H9 (cell line): Measurements from ENCODE around the gene SCAF4. TPM values are rescaled to one million over a fixed set of nuclear protein-coding genes. Genes with fewer than 3 reads are reported as not detected.

Source experiments
- DNase-seq: peaks from one replicate; pipeline ENCODE4 v3.0.0-alpha.2; 2017
- H2AFZ ChIP-seq: one replicate; pipeline ENCODE4 v1.6.1; 2013; ENCODE audit warnings: mild to moderate bottlenecking, low read length, control low read depth, moderate library complexity
- H2AK5ac ChIP-seq: 2 replicates; pipeline ENCODE4 v1.6.1; 2013; ENCODE audit warnings: low read length, control low read depth, mixed read lengths; ENCODE audit not compliant: insufficient read length
- H2BK120ac ChIP-seq: one replicate; pipeline ENCODE4 v1.6.1; 2013; ENCODE audit warnings: low read depth, mild to moderate bottlenecking, low read length, control low read depth, inconsistent platforms; ENCODE audit not compliant: poor library complexity, severe bottlenecking
- H2BK12ac ChIP-seq: 2 replicates; pipeline ENCODE4 v1.6.1; 2013; ENCODE audit warnings: low read length, control low read depth, mixed read lengths, low read depth; ENCODE audit not compliant: insufficient read length
- H2BK15ac ChIP-seq: 2 replicates; pipeline ENCODE4 v1.6.1; 2013; ENCODE audit warnings: low read depth, low read length, control low read depth
- H2BK20ac ChIP-seq: one replicate; pipeline ENCODE4 v1.6.1; 2013; ENCODE audit warnings: low read depth, mild to moderate bottlenecking, low read length, control low read depth, inconsistent platforms; ENCODE audit not compliant: poor library complexity, severe bottlenecking
- H2BK5ac ChIP-seq: 2 replicates; pipeline ENCODE4 v1.6.1; 2013; ENCODE audit warnings: low read length, control low read depth, mixed read lengths; ENCODE audit not compliant: insufficient read length
- H3K14ac ChIP-seq: 2 replicates; pipeline ENCODE4 v1.6.1; 2013; ENCODE audit warnings: low read length, control low read depth; ENCODE audit not compliant: insufficient read depth
- H3K18ac ChIP-seq: 2 replicates; pipeline ENCODE4 v1.6.1; 2013; ENCODE audit warnings: low read depth, mild to moderate bottlenecking, mixed read lengths, low read length, control low read depth; ENCODE audit not compliant: insufficient read length
- H3K23ac ChIP-seq: 2 replicates; pipeline ENCODE4 v1.6.1; 2013; ENCODE audit warnings: low read length, control low read depth, mixed read lengths, low read depth; ENCODE audit not compliant: insufficient read length
- H3K23me2 ChIP-seq: 2 replicates; pipeline ENCODE4 v1.6.1; 2013; ENCODE audit warnings: low read depth, mild to moderate bottlenecking, mixed read lengths, low read length, control low read depth; ENCODE audit not compliant: insufficient read length, poor library complexity, severe bottlenecking
- H3K27ac ChIP-seq: 2 replicates; pipeline ENCODE4 v1.5.1; 2013; ENCODE audit warnings: low read length, control low read depth, mixed read lengths, low read depth; ENCODE audit not compliant: insufficient read length
- H3K27me3 ChIP-seq: 2 replicates; pipeline ENCODE4 v1.6.1; 2013; ENCODE audit warnings: low read length, control low read depth, inconsistent platforms; ENCODE audit not compliant: insufficient read depth
- H3K4ac ChIP-seq: 2 replicates; pipeline ENCODE4 v1.6.1; 2013; ENCODE audit warnings: low read depth, mild to moderate bottlenecking, control low read depth, inconsistent platforms, low read length, moderate library complexity
- H3K4me1 ChIP-seq: 2 replicates; pipeline ENCODE4 v1.6.1; 2013; ENCODE audit warnings: low read length, control low read depth, inconsistent platforms; ENCODE audit not compliant: insufficient read depth
- H3K4me2 ChIP-seq: 2 replicates; pipeline ENCODE4 v1.6.1; 2013; ENCODE audit warnings: low read length, control low read depth, mixed read lengths; ENCODE audit not compliant: insufficient read length, insufficient read depth
- H3K56ac ChIP-seq: 2 replicates; pipeline ENCODE4 v1.6.1; 2013; ENCODE audit warnings: low read depth, mild to moderate bottlenecking, mixed read lengths, low read length, control low read depth; ENCODE audit not compliant: insufficient read length
- H3K79me1 ChIP-seq: 2 replicates; pipeline ENCODE4 v1.6.1; 2013; ENCODE audit warnings: low read depth, mild to moderate bottlenecking, moderate library complexity, low read length, control low read depth, inconsistent platforms; ENCODE audit not compliant: insufficient read depth, poor library complexity, severe bottlenecking
- H3K79me2 ChIP-seq: 2 replicates; pipeline ENCODE4 v1.6.1; 2013; ENCODE audit warnings: low read length, control low read depth, inconsistent platforms; ENCODE audit not compliant: insufficient read depth
- H3K9ac ChIP-seq: 2 replicates; pipeline ENCODE4 v1.6.1; 2013; ENCODE audit warnings: low read length, control low read depth, mixed read lengths; ENCODE audit not compliant: insufficient read length; ENCODE audit errors: extremely low read depth
- H3K9me3 ChIP-seq: one replicate; pipeline ENCODE4 v1.6.1; 2013; ENCODE audit warnings: low read depth, low read length, inconsistent platforms; ENCODE audit not compliant: control insufficient read depth
- H3T11ph ChIP-seq: one replicate; pipeline ENCODE4 v1.6.1; 2013; ENCODE audit warnings: mild to moderate bottlenecking, low read length, control low read depth, inconsistent platforms
- H4K20me1 ChIP-seq: one replicate; pipeline ENCODE4 v1.6.1; 2013; ENCODE audit not compliant: control insufficient read depth, insufficient read length, insufficient read depth
- H4K5ac ChIP-seq: 2 replicates; pipeline ENCODE4 v1.6.1; 2013; ENCODE audit warnings: low read depth, mild to moderate bottlenecking, mixed read lengths, low read length, control low read depth; ENCODE audit not compliant: insufficient read length
- H4K8ac ChIP-seq: replicated peaks from 2 replicates; pipeline ENCODE4 v1.6.1; 2013; ENCODE audit warnings: low read length, control low read depth, mixed read lengths, low read depth; ENCODE audit not compliant: insufficient read length
- H4K91ac ChIP-seq: 2 replicates; pipeline ENCODE4 v1.6.1; 2013; ENCODE audit warnings: low read depth, mild to moderate bottlenecking, moderate library complexity, mixed read lengths, low read length, control low read depth; ENCODE audit not compliant: insufficient read length
- H3K27ac Mint-ChIP-seq, 3 experiments: 2 replicates in 2 of 3; 3 replicates in 1 of 3; pipeline ENCODE4 v1.8.0; 2020 to 2021; ENCODE audit warnings: mixed read lengths in 3 of 3, mild to moderate bottlenecking in 1 of 3, moderate library complexity in 1 of 3
- H3K27me3 Mint-ChIP-seq: 2 replicates; pipeline ENCODE4 v1.8.0; 2021; ENCODE audit warnings: low read depth, mild to moderate bottlenecking, moderate library complexity, mixed read lengths
- H3K36me3 Mint-ChIP-seq, 3 experiments: 2 replicates in 2 of 3; 3 replicates in 1 of 3; pipeline ENCODE4 v1.8.0; 2020 to 2021; ENCODE audit warnings: low read depth in 3 of 3, mixed read lengths in 3 of 3; ENCODE audit not compliant: insufficient read depth in 1 of 3
- H3K4me1 Mint-ChIP-seq, 2 experiments: 2 replicates each; pipeline ENCODE4 v1.8.0; 2020; ENCODE audit warnings: mixed read lengths in 2 of 2
- H3K4me3 Mint-ChIP-seq, 2 experiments: 2 replicates in 1 of 2; 3 replicates in 1 of 2; pipeline ENCODE4 v1.8.0; 2020 to 2021; ENCODE audit warnings: mild to moderate bottlenecking in 2 of 2, mixed read lengths in 2 of 2, moderate library complexity in 1 of 2
- H3K9me3 Mint-ChIP-seq, 2 experiments: 2 replicates in 1 of 2; 3 replicates in 1 of 2; pipeline ENCODE4 v1.8.0; 2020; ENCODE audit warnings: mild to moderate bottlenecking in 2 of 2, mixed read lengths in 2 of 2, moderate library complexity in 1 of 2
- WGBS: extraction: QIAGEN DNeasy Blood & Tissue Kit; methylation state at CpG from one replicate; pipeline ENCODE4 v1.1.7; 2013; ENCODE audit warnings: missing lambda C conversion rate, low lambda C conversion rate, mixed read lengths; ENCODE audit not compliant: insufficient read length; ENCODE audit errors: extremely low coverage; 5-methylcytosine and 5-hydroxymethylcytosine counted together
- total RNA-seq: library from RNA; stranded (reverse); gene quantifications from 2 replicates; pipeline ENCODE4 v1.2.1, GENCODE V29; 2021
- TF ChIP-seq, protein P1 (sequence below): fragments of 200-600 bp; sonication (generic); conservative IDR thresholded peaks from 3 replicates; pipeline ENCODE4 v1.8.0; 2021; ENCODE audit warnings: antibody characterized with exemption, mild to moderate bottlenecking

The SCAF4 gene
- total RNA-seq, 1 experiment from 2014 or later: 76.8 TPM

DNA sequence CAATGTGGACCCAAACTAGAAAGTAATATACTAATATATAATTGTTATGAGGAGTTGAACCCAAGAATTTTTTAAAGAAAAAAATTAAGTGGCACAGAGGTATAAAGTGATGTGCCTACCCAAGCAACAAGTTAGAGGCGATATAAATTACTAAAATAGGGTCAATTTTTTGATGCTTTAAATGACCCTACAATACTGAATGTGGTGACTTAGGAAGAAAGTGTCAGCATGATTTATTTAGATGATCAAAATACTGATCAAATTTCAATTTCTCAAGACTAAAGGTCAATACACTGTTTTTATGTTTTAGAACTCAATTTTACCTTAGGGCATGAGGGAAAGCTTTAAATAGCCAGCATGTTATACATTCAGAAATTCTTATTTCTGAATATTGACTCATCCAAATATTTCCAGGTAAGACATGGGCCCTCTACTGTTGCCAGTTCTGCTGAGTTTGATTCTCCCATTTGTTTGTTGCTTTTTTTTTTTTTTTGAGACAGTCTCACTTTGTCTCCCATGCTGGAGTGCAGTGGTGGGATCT is 20.1 kb downstream of the SCAF4 start:
- Mint-ChIP-seq H3K4me3 (no peak overlapping the region), H3K36me3 (no peaks in the 10 kb centered on the region), H3K27ac (peak overlapping the region in 1 of 3 experiments; percentile 23; a peak in 1 of 7 replicates), H3K4me1 (peaks cover 74 to 79% of the 10 kb centered on the region in 2 experiments), H3K27me3 (no peaks in the 10 kb centered on the region; the same call in 1 of the 2 replicates), H3K9me3 (no peaks in the 10 kb centered on the region; a peak in 1 of 5 replicates)
- Histone ChIP-seq H3K79me2 (peaks cover 47% of the 10 kb centered on the region; the same call in 1 of the 2 replicates), H4K8ac (no peak overlapping the region), H3K4ac (no peak overlapping the region), H2BK5ac (no peak overlapping the region), H3K27ac (no peak overlapping the region), H4K20me1 (no peaks in the 10 kb centered on the region), H2BK20ac (no peak overlapping the region), H4K91ac (no peak overlapping the region), H3K23ac (no peak overlapping the region), H2BK120ac (no peak overlapping the region), H3K9me3 (no peaks in the 10 kb centered on the region), H3K4me2 (no peak overlapping the region), H3T11ph (no peak overlapping the region), H3K79me1 (peaks cover 2% of the 10 kb centered on the region), H2AFZ (no peak overlapping the region), H2AK5ac (no peak overlapping the region), H2BK12ac (no peak overlapping the region), H3K9ac (no peak overlapping the region), H3K18ac (no peak overlapping the region), H4K5ac (no peak overlapping the region), H3K56ac (no peak overlapping the region), H3K23me2 (no peaks in the 10 kb centered on the region), H3K14ac (no peak overlapping the region), H3K4me1 (no peaks in the 10 kb centered on the region), H2BK15ac (no peak overlapping the region), H3K27me3 (no peaks in the 10 kb centered on the region)
- no CpG with 5 or more reads among the region's 1 CpG for WGBS
- DNase-seq: no peak
- TF ChIP-seq, protein P1, sequence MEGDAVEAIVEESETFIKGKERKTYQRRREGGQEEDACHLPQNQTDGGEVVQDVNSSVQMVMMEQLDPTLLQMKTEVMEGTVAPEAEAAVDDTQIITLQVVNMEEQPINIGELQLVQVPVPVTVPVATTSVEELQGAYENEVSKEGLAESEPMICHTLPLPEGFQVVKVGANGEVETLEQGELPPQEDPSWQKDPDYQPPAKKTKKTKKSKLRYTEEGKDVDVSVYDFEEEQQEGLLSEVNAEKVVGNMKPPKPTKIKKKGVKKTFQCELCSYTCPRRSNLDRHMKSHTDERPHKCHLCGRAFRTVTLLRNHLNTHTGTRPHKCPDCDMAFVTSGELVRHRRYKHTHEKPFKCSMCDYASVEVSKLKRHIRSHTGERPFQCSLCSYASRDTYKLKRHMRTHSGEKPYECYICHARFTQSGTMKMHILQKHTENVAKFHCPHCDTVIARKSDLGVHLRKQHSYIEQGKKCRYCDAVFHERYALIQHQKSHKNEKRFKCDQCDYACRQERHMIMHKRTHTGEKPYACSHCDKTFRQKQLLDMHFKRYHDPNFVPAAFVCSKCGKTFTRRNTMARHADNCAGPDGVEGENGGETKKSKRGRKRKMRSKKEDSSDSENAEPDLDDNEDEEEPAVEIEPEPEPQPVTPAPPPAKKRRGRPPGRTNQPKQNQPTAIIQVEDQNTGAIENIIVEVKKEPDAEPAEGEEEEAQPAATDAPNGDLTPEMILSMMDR: no peak
